KMS-11 (cell line): Measurements from ENCODE around the gene SASS6.

Experiments used
- H2AFZ ChIP-seq: fragments of 200-600 bp; sonication (generic); 2 replicates; pipeline ENCODE4 v1.6.1; 2016; ENCODE audit warnings: antibody characterized with exemption, mixed run types, low read depth
- H3K27ac ChIP-seq: fragments of 200-600 bp; sonication (generic); 2 replicates; pipeline ENCODE4 v1.6.1; 2016; ENCODE audit warnings: mild to moderate bottlenecking, mixed run types
- H3K27me3 ChIP-seq: fragments of 200-600 bp; sonication (generic); 2 replicates; pipeline ENCODE4 v1.6.1; 2017; ENCODE audit warnings: mild to moderate bottlenecking, low read depth, mixed run types, moderate library complexity; ENCODE audit not compliant: insufficient read depth
- H3K36me3 ChIP-seq: fragments of 200-600 bp; sonication (generic); 2 replicates; pipeline ENCODE4 v1.6.1; 2017; ENCODE audit warnings: mild to moderate bottlenecking, mixed run types; ENCODE audit not compliant: insufficient read depth
- H3K4me1 ChIP-seq: fragments of 200-600 bp; sonication (generic); 2 replicates; pipeline ENCODE4 v1.6.1; 2016; ENCODE audit warnings: mild to moderate bottlenecking, low read depth, mixed run types; ENCODE audit not compliant: poor library complexity, severe bottlenecking
- H3K4me2 ChIP-seq: fragments of 200-600 bp; sonication (generic); 2 replicates; pipeline ENCODE4 v1.7.0; 2016; ENCODE audit warnings: mild to moderate bottlenecking, mixed run types
- H3K4me3 ChIP-seq: fragments of 200-600 bp; sonication (generic); IDR thresholded peaks from 2 replicates; pipeline ENCODE4 v1.6.1; 2017; ENCODE audit warnings: low read depth, low read length, mixed read lengths; ENCODE audit not compliant: insufficient read depth
- H3K79me2 ChIP-seq: fragments of 200-600 bp; sonication (generic); 2 replicates; pipeline ENCODE4 v1.6.1; 2016; ENCODE audit warnings: low read depth, mixed run types; ENCODE audit not compliant: insufficient read depth
- H3K9ac ChIP-seq: fragments of 200-600 bp; sonication (generic); 2 replicates; pipeline ENCODE4 v1.6.1; 2016; ENCODE audit warnings: mild to moderate bottlenecking, mixed run types
- H4K20me1 ChIP-seq: fragments of 200-600 bp; sonication (generic); 2 replicates; pipeline ENCODE4 v1.6.1; 2016; ENCODE audit warnings: mild to moderate bottlenecking, mixed run types; ENCODE audit not compliant: insufficient read depth
- CTCF ChIP-seq: fragments of 200-600 bp; sonication (generic); conservative IDR thresholded peaks from 2 replicates; pipeline ENCODE4 v1.6.1; 2017; ENCODE audit warnings: low read depth, mild to moderate bottlenecking, antibody characterized with exemption, low read length, moderate library complexity, mixed read lengths

SASS6 gene, protein sequence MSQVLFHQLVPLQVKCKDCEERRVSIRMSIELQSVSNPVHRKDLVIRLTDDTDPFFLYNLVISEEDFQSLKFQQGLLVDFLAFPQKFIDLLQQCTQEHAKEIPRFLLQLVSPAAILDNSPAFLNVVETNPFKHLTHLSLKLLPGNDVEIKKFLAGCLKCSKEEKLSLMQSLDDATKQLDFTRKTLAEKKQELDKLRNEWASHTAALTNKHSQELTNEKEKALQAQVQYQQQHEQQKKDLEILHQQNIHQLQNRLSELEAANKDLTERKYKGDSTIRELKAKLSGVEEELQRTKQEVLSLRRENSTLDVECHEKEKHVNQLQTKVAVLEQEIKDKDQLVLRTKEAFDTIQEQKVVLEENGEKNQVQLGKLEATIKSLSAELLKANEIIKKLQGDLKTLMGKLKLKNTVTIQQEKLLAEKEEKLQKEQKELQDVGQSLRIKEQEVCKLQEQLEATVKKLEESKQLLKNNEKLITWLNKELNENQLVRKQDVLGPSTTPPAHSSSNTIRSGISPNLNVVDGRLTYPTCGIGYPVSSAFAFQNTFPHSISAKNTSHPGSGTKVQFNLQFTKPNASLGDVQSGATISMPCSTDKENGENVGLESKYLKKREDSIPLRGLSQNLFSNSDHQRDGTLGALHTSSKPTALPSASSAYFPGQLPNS

DNA sequence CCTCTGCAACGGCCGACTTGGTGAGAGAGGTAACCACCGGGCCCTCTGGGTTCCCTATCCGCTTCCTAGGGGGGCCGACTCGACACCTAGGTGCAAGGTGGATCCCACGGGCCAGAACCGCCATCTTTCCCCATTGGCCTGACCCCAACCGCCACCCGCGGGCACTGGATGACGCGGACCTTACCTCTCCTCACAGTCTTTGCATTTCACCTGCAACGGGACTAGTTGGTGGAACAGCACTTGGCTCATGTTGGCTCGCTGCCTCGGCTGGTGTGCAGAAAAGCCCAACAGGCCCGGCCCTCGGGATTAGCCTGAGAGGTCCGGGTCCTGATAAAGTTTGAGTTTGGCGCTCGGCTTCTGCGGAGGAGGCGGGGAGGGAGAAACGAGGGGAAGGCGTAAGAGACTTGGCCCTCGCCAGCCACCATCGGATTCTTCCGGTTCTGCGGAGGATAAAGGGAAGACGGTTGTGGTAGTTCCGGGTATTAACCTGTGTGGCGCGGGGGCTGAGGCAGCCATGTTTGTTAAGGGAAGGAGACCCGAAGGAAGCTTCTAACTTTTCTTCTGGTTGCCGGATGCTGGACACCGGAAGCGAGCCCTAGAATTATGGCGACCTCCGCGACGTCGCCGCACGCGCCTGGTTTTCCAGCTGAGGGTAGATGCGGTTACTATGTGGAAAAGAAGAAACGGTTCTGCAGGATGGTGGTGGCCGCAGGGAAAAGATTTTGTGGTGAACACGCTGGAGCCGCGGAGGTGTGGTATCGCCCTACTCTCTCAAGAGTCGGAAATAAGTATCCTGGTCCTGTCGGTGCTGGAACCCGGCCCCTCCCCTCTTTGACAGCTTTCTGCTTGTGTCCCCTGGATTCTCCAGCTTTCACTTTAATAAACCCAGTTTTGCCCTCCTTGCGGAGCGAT lies at the start of gene SASS6, which contains the start of gene TRMT13:
TSS of gene SASS6 (minus strand) at position 365 of the 912 bp plus-strand sequence. CDS start at position 249, 116 bp downstream.
TSS of gene TRMT13 (plus strand) at position 598 of the 912 bp plus-strand sequence. CDS start at position 604, 6 bp downstream.
- Histone ChIP-seq H3K4me3 (peak within 1 kb of the TSS; percentile 30), H3K27ac (peak within 1 kb of the TSS; percentile 63), H4K20me1 (no peaks in the 10 kb centered on the region), H3K4me1 (peaks cover 30% of the 10 kb centered on the region), H3K9ac (peak within 1 kb of the TSS; percentile 76), H3K79me2 (peaks cover 41% of the 10 kb centered on the region), H3K27me3 (no peaks in the 10 kb centered on the region), H3K36me3 (no peaks in the 10 kb centered on the region), H3K4me2 (peak within 1 kb of the TSS; percentile 55), H2AFZ (peak within 1 kb of the TSS; percentile 75)
- TF ChIP-seq CTCF = no peak

GRCh38 chr1:100178091-100178490 lies 45.4 kb upstream of the SASS6 start, which contains the start of gene LRRC39:
LRRC39 (minus strand) TSS chr1:100178256; CDS start chr1:100168516, 9,740 bp downstream.
- Histone ChIP-seq H3K4me3 (no peak within 1 kb of the TSS), H2AFZ (no peak within 1 kb of the TSS), H3K4me2 (no peak within 1 kb of the TSS), H3K4me1 (no peaks in the 10 kb centered on the region), H3K79me2 (no peaks in the 10 kb centered on the region), H3K27me3 (no peaks in the 10 kb centered on the region), H3K9ac (no peak within 1 kb of the TSS), H3K36me3 (no peaks in the 10 kb centered on the region), H4K20me1 (no peaks in the 10 kb centered on the region), H3K27ac (no peak within 1 kb of the TSS)
- TF ChIP-seq CTCF = no peak

- Histone ChIP-seq H3K4me3 (no peak overlapping the region), H3K4me1 (no peaks in the 10 kb centered on the region), H3K27me3 (no peaks in the 10 kb centered on the region), H3K36me3 (no peaks in the 10 kb centered on the region), H2AFZ (no peak overlapping the region), H3K9ac (no peak overlapping the region), H3K4me2 (no peak overlapping the region), H3K27ac (no peak overlapping the region), H3K79me2 (no peaks in the 10 kb centered on the region), H4K20me1 (no peaks in the 10 kb centered on the region)
- no peak for TF ChIP-seq CTCF
These were observed 44.7 kb upstream of the SASS6 start for GRCh38 chr1:100177295-100178041.

GRCh38 chr1:100168051-100168450 lies 35.3 kb upstream of the SASS6 start:
- no peak overlapping the region for H2AFZ ChIP-seq
- no peak overlapping the region for H3K9ac ChIP-seq
- no peaks in the 10 kb centered on the region for H3K27me3 ChIP-seq
- no peaks in the 10 kb centered on the region for H3K79me2 ChIP-seq
- no peak overlapping the region for H3K4me3 ChIP-seq
- no peaks in the 10 kb centered on the region for H3K4me1 ChIP-seq
- no peak overlapping the region for H3K27ac ChIP-seq
- H4K20me1 ChIP-seq = no peaks in the 10 kb centered on the region
- H3K36me3 ChIP-seq = no peaks in the 10 kb centered on the region
- no peak overlapping the region for H3K4me2 ChIP-seq
- TF ChIP-seq CTCF = no peak
